ENCODE data around the gene PLVAP.

Gene PLVAP

GRCh38 chr19:17334414-17335409, 42.4 kb downstream of the PLVAP start, which contains the start of gene ANO8:
TSS of gene ANO8 (minus strand) at chr19:17334855. CDS start at chr19:17334670, 185 bp downstream.
- peak within 1 kb of the TSS; percentile 63 to 64 for H3K4me3 ChIP-seq (replicated peaks in 1 of 2; ENCODE audit: low read depth in 2 of 2, low read length in 2 of 2)
- no peak for TF ChIP-seq CTCF (IDR thresholded peaks at IDR 0.05; ENCODE audit: low read depth, low read length)
- DNase-seq (ENCODE audit: low read depth in 2 of 2), result peak; percentile 99

- peak overlapping the region; percentile 63 to 64 for H3K4me3 ChIP-seq (replicated peaks in 1 of 2; ENCODE audit: low read depth in 2 of 2, low read length in 2 of 2)
- TF ChIP-seq CTCF (IDR thresholded peaks at IDR 0.05; ENCODE audit: low read depth, low read length), result no peak
- peak; percentile 70 to 81 for DNase-seq (ENCODE audit: low read depth in 2 of 2)
Measured at GRCh38 chr19:17333611-17334413, 43.3 kb downstream of the PLVAP start.

- TF ChIP-seq CTCF (IDR thresholded peaks at IDR 0.05; ENCODE audit: low read depth, low read length), result no peak
- DNase-seq (ENCODE audit: low read depth in 2 of 2), result peak; percentile 56 to 59
- H3K4me3 ChIP-seq (replicated peaks in 1 of 2; ENCODE audit: low read depth in 2 of 2, low read length in 2 of 2), result no peak overlapping the region
Measured at GRCh38 chr19:17332677-17333581, 44.2 kb downstream of the PLVAP start.

GRCh38 chr19:17332360-17332676, 44.8 kb downstream of the PLVAP start:
- no peak overlapping the region for H3K4me3 ChIP-seq (replicated peaks in 1 of 2; ENCODE audit: low read depth in 2 of 2, low read length in 2 of 2)
- no peak for DNase-seq (ENCODE audit: low read depth in 2 of 2)
- no peak for TF ChIP-seq CTCF (IDR thresholded peaks at IDR 0.05; ENCODE audit: low read depth, low read length)

- no peak for TF ChIP-seq CTCF (IDR thresholded peaks at IDR 0.05; ENCODE audit: low read depth, low read length)
- no peak overlapping the region for H3K4me3 ChIP-seq (replicated peaks in 1 of 2; ENCODE audit: low read depth in 2 of 2, low read length in 2 of 2)
Measured at GRCh38 chr19:17331045-17331558, 46.0 kb downstream of the PLVAP start.

More at GRCh38 chr19:17331045-17331558, 46.0 kb downstream of the PLVAP start:
- no peak for DNase-seq (ENCODE audit: low read depth in 2 of 2)
